NCI-H345 treated with DMSO at 0.1 percent for 48 hours (cell line): ENCODE results near the gene RIOK1.

Experiments
- DNase-seq: peaks from one replicate; lab custom pipeline; 2025; ENCODE audit not compliant: unreplicated experiment; lab: John Stamatoyannopoulos, UW

The RIOK1 gene

GRCh38 chr6:7406743-7407142 is 17.1 kb downstream of the RIOK1 start:
- no peak for DNase-seq

GRCh38 chr6:7409740-7410139 is 20.1 kb downstream of the RIOK1 start:
- DNase-seq, result no peak

GRCh38 chr6:7410851-7411250 is 21.2 kb downstream of the RIOK1 start:
- no peak for DNase-seq

- no peak for DNase-seq
Observed at GRCh38 chr6:7411328-7411727, 21.7 kb downstream of the RIOK1 start.

GRCh38 chr6:7413151-7413823 is 23.7 kb downstream of the RIOK1 start:
- DNase-seq, result no peak

- no peak for DNase-seq
Observed at GRCh38 chr6:7414811-7415210, 25.2 kb downstream of the RIOK1 start.

GRCh38 chr6:7417684-7418083 is 28.1 kb downstream of the RIOK1 start:
- DNase-seq, result no peak

- no peak for DNase-seq
Observed at GRCh38 chr6:7418238-7418905, 28.8 kb downstream of the RIOK1 start.

- DNase-seq, result no peak
Observed at GRCh38 chr6:7419065-7419464, 29.5 kb downstream of the RIOK1 start.

GRCh38 chr6:7421066-7421465 is 31.5 kb downstream of the RIOK1 start:
- no peak for DNase-seq

GRCh38 chr6:7424058-7424457 is 34.5 kb downstream of the RIOK1 start:
- no peak for DNase-seq

- DNase-seq, result no peak
Observed at GRCh38 chr6:7424967-7425807, 35.6 kb downstream of the RIOK1 start.

GRCh38 chr6:7425808-7426190 is 36.2 kb downstream of the RIOK1 start:
- no peak for DNase-seq

GRCh38 chr6:7426447-7427169 is 37.0 kb downstream of the RIOK1 start:
- no peak for DNase-seq

GRCh38 chr6:7431313-7431673 is 41.7 kb downstream of the RIOK1 start:
- no peak for DNase-seq

GRCh38 chr6:7431674-7432390 is 42.2 kb downstream of the RIOK1 start:
- DNase-seq, result no peak

- no peak for DNase-seq
Observed at GRCh38 chr6:7432391-7433120, 42.9 kb downstream of the RIOK1 start.

- DNase-seq, result no peak
Observed at GRCh38 chr6:7433121-7433617, 43.6 kb downstream of the RIOK1 start.

GRCh38 chr6:7434672-7435071 is 45.1 kb downstream of the RIOK1 start:
- no peak for DNase-seq

GRCh38 chr6:7438011-7438410 is 48.4 kb downstream of the RIOK1 start:
- no peak for DNase-seq
